NCI-H82 treated with DMSO at 0.1 percent for 48 hours (cell line): ENCODE results near the gene COL26A1.

ENCODE experiments used
- DNase-seq: peaks from one replicate; lab custom pipeline; 2025; ENCODE audit not compliant: unreplicated experiment; lab: John Stamatoyannopoulos, UW

COL26A1 gene

GRCh38 chr7:101562531-101563197 lies 200.0 kb downstream of the COL26A1 start:
- DNase-seq = no peak

- DNase-seq = no peak
Observed at GRCh38 chr7:101563198-101563901, 200.7 kb downstream of the COL26A1 start.

DNA sequence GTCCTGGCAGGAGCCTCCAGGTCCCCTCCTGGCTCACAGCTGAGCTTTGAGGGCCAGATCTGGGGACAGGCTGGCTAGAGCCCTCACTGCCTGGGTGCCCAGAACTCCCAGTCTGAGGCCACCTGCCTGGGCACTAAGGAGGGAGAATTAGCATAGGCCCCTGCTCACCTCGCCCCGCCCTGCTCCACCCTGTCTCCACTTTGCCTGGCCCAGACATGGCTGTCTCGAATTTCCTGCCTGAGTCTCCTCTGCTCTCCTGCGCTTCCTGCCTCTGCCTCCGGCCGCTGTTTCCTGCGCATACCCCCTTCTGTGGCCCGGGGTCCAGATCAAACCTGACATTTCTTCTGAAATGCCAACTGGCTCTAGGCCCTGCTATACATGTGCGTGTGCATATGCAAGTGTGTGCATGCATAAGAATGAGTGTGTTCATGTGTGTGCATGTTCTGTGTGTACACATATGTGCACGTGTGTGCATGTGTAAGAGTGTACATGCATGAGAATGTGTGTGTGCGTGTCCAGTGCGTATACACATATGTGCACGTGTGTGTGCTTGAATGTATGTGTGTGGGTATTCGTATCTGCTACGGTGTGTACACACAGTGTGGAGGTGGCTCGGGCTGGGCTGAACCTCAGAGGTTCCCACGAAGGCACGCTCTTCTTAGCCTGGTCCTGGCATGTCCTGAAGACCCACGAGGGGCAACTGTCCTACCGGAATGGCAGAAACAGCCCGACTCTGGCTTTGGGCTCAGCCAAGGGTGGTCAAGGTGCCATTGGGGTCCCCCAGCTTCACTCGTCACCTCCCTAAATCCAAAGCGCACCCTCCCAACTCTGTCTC lies 201.5 kb downstream of the COL26A1 start:
- DNase-seq = no peak

- no peak for DNase-seq
Observed at GRCh38 chr7:101564778-101565211, 202.1 kb downstream of the COL26A1 start.

- DNase-seq = no peak
Observed at GRCh38 chr7:101565601-101566209, 203.0 kb downstream of the COL26A1 start.

DNA sequence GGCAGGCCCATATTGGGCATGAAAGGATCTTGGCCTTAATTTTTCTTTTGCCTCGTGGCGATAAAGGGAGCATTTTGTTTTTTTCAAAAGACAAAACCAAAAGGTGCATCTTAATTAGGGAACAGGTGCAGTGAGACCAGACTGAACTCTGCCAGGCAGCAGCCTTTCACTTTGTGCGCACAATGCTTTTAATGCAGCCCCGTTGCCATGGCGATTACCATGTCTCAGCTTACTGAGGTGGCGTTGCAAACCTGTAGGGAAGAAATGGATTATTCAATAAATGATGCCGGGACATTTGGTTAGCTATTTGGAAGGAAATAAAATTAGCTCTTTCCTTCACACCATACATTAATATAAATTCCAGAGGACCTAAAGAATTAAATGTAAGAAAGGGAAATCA lies 204.6 kb downstream of the COL26A1 start:
- no peak for DNase-seq

DNA sequence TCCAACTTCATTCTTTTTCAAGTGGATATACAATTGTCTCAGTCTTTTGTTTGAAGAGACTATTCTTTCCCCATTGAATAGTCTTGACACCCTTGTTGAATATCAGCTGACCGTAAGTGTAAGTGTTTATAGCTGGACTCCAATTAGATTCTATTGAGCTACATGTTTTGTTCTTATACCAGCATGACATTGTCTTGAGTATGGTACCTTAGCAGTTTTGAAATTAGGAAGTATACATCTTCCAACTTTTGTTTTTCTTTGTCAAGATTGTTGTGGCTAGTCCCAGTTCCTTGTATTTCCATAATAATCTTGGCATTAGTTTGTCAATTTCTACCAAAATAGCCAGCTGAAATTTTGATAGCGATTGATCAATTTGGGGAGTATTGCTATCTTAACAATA lies 209.5 kb downstream of the COL26A1 start:
- DNase-seq = no peak

- no peak for DNase-seq
Observed at GRCh38 chr7:101575168-101575567, 212.5 kb downstream of the COL26A1 start.

DNA sequence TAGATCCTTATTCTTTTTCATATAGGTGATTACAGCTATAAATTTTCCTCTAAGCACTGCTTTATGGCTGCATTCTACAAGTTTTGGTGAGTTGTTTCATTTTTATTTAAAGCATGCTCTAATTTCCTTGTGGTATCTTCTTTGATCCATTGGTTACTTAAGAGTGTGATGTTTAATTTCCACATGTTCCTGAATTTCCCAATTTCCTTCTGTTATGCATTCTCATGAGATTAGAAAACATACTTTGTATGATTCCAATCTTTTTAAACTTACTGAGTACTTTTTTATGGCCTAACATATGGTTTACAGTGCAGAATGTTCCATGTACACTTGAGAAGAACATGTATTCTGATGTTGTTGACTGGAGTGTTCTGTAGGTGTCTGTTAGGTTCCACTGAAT lies 213.0 kb downstream of the COL26A1 start:
- DNase-seq = no peak

GRCh38 chr7:101576998-101577397 lies 214.3 kb downstream of the COL26A1 start:
- DNase-seq = no peak

- DNase-seq = no peak
Observed at GRCh38 chr7:101578552-101578951, 215.9 kb downstream of the COL26A1 start.

- DNase-seq = no peak
Observed at GRCh38 chr7:101580596-101580995, 217.9 kb downstream of the COL26A1 start.

DNA sequence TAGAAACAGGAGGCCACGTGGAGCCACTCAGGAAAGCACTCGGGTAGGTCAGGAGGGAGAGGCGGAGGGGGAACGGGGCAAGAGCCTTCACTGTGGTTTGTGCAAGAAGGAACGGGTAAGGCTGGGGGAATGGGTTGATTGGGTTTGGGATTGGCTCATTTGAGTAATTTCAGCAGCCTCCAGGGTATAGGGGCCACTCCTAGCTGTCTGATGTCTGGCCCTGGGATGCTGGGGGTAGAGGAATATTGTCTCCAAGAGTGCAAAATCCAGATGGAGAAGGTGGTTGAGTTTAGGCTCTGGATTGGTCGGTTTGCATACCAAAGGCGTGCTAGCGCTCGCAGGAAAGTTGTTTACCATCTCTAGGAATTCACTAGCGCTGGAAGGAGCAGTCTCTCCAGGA lies 219.2 kb downstream of the COL26A1 start:
- DNase-seq = no peak

DNA sequence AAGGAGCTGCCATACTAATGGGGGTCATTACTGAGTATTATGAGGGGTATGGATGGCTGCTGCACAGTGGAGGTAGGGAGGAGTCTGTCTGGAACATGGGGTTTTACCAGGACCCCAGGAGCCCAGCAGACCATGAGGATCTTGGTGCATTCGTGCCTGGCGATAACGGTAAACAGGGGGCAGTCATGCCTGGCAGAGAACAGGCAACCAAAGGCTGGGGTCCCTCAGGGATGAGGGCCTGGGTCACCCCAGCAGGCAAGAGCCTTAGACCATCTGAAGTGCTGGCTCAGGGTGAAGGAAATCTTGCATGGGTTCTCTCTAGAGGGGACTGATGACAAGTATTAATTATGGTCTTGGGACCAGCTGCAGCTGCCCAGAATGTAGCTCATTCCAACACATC lies 220.3 kb downstream of the COL26A1 start:
- DNase-seq = no peak

DNA sequence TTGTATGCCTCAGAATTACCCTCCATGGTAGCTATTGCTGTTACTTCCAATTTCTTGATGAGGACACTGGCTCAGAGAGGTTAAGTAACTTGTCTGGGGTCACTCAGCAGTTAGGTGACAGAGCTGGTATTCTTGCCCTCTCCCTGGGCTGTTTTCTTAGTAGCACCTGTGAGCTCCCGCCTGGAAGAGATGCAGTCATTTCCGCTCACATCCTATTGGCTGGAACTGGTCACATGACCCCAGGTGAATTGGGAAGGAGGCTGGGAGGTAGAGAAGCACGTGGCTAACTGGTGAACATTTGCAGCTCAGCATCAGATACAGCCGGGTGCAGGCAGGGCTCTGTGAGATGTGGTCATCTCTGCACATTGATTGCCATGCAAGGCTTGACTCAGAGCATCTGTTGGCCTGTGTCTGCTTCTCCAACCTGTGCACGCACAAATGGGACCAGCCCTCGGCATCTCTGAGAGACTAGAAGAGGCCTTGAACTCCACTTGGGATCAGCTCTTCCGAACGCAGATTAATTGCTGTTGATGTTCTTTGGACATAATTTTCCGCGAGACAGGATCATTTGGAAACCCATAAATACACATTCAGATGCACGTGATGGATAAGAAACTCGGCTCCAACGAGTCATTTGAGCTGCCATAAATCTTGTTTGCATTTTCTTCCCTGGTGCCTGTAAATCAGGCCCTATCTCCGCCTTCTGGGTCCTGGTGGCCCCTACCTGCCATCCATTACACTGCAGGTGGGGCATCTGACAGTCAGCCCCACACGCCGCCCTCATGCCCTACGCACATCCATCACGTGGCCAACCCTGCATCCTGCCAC lies 223.6 kb downstream of the COL26A1 start:
- no peak for DNase-seq

GRCh38 chr7:101586906-101587677 lies 224.4 kb downstream of the COL26A1 start:
- DNase-seq = no peak

DNA sequence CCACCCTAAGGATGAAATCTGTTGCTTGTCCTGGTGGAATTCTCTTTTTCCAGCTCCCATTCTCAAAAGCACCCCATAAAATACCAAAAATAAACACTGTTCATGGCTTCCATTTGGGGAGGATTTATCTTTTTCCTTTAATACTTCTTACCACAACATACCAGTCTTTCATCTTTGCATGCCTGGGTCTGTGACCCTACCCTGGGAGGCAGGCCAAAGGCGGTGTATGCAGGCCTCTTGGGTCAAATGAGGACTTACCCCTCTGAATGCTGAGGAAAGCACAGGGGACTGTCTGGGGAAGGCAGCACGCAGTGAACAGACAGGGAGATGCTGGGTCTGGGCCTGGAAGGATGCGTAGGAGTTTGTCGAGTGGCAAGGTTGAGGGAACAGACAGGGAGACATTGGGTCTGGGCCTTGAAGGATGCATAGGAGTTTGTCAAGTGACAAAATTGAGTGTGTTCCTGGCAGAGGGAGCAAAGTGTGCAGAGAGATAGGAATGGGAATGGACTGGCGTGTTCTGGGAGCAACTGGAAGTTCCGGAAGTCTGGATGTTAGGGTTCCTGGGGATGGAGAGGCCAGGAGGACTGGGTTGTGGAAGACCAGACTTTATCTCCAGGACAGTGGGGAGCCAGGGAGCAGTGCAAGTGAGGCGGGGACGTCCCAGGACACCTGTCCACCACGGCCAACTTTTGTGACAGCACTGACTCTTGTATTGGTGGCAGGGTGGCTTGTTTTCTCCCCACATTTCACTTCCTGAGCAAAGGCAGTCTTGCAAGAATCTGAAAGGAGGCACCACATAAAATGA lies 225.7 kb downstream of the COL26A1 start:
- no peak for DNase-seq

- DNase-seq = no peak
Observed at GRCh38 chr7:101589052-101589451, 226.4 kb downstream of the COL26A1 start.
